ENCODE measurements around the gene PREX1.

- no peak for TF ChIP-seq CTCF (IDR thresholded peaks at IDR 0.05)
- no peak for TF ChIP-seq POLR2A (IDR thresholded peaks at IDR 0.05)
Observed at GRCh38 chr20:48618631-48619030, 209.2 kb downstream of the PREX1 start.
